GM15510 (cell line): Measurements from ENCODE around the gene DOK7.

Experiments
- POLR2A ChIP-seq: IDR thresholded peaks from 3 replicates; pipeline ENCODE4 v1.6.1; 2011; ENCODE audit warnings: borderline replicate concordance; ENCODE audit not compliant: insufficient read length; ENCODE audit errors: extremely low read depth

The DOK7 gene

GRCh38 chr4:3491681-3492405 is 28.7 kb downstream of the DOK7 start:
- no peak for TF ChIP-seq POLR2A

GRCh38 chr4:3492741-3493719 is 29.9 kb downstream of the DOK7 start:
- no peak for TF ChIP-seq POLR2A

- no peak for TF ChIP-seq POLR2A
Observed at GRCh38 chr4:3493720-3494461, 30.8 kb downstream of the DOK7 start.

GRCh38 chr4:3494462-3494871 is 31.4 kb downstream of the DOK7 start:
- TF ChIP-seq POLR2A, result no peak

GRCh38 chr4:3495204-3495975 is 32.3 kb downstream of the DOK7 start:
- no peak for TF ChIP-seq POLR2A

GRCh38 chr4:3496021-3496420 is 32.9 kb downstream of the DOK7 start:
- TF ChIP-seq POLR2A, result no peak

- no peak for TF ChIP-seq POLR2A
Observed at GRCh38 chr4:3497095-3497494, 34.0 kb downstream of the DOK7 start.

- no peak for TF ChIP-seq POLR2A
Observed at GRCh38 chr4:3497523-3498389, 34.6 kb downstream of the DOK7 start.

GRCh38 chr4:3498407-3498806 is 35.3 kb downstream of the DOK7 start:
- no peak for TF ChIP-seq POLR2A

- no peak for TF ChIP-seq POLR2A
Observed at GRCh38 chr4:3498901-3499510, 35.9 kb downstream of the DOK7 start.

- no peak for TF ChIP-seq POLR2A
Observed at GRCh38 chr4:3499710-3500109, 36.6 kb downstream of the DOK7 start.

- TF ChIP-seq POLR2A, result no peak
Observed at GRCh38 chr4:3500111-3500510, 37.0 kb downstream of the DOK7 start.

- no peak for TF ChIP-seq POLR2A
Observed at GRCh38 chr4:3500634-3501101, 37.6 kb downstream of the DOK7 start.
